HepG2 (cell line): ENCODE data around the gene S100A4. TPM values are rescaled to one million over a fixed set of nuclear protein-coding genes. Genes with fewer than 3 reads are reported as not detected.

Source experiments
- AHR ChIP-seq: IDR thresholded peaks from 2 replicates; pipeline ENCODE4 v1.6.1; 2018; ENCODE audit warnings: missing genetic modification reagents, missing compliant biosample characterization
- ATF1 ChIP-seq: IDR thresholded peaks from 2 replicates; pipeline ENCODE4 v1.6.1; 2016; ENCODE audit warnings: mild to moderate bottlenecking, control low read depth
- CBX5 ChIP-seq: sonication (generic); formaldehyde crosslinking; IDR thresholded peaks from 2 replicates; pipeline ENCODE4 v1.4.0; 2020; ENCODE audit warnings: missing genetic modification reagents, borderline replicate concordance
- CCAR2 ChIP-seq: fragments of 200-400 bp; formaldehyde crosslinking; optimal IDR thresholded peaks from 2 replicates; pipeline ENCODE3; 2018; ENCODE audit warnings: low read depth, mild to moderate bottlenecking, low read length, moderate library complexity
- CREB1 ChIP-seq, 2 experiments: fragments of 450-650 bp in 1 of 2; IDR thresholded peaks; 2 replicates each; pipeline ENCODE4 v1.6.1; 2016 to 2017; ENCODE audit warnings: control low read depth in 1 of 2, mild to moderate bottlenecking in 1 of 2, missing compliant biosample characterization in 1 of 2, missing genetic modification characterization in 1 of 2
- CREBL2 ChIP-seq: sonication (generic); formaldehyde crosslinking; IDR thresholded peaks from 2 replicates; pipeline ENCODE4 v1.8.1; 2023; ENCODE audit warnings: missing genetic modification reagents, mild to moderate bottlenecking, borderline replicate concordance
- DPF2 ChIP-seq: sonication (generic); formaldehyde crosslinking; IDR thresholded peaks from 2 replicates; pipeline ENCODE4 v1.4.0; 2020; ENCODE audit warnings: mild to moderate bottlenecking, low read depth, missing genetic modification reagents, borderline replicate concordance
- HDAC1 ChIP-seq: sonication (generic); formaldehyde crosslinking; IDR thresholded peaks from 2 replicates; pipeline ENCODE4 v1.5.1; 2020; ENCODE audit warnings: mild to moderate bottlenecking, missing genetic modification reagents
- IRF2 ChIP-seq: IDR thresholded peaks from 2 replicates; pipeline ENCODE4 v1.6.1; 2018; ENCODE audit warnings: missing genetic modification reagents, missing compliant biosample characterization
- MIER3 ChIP-seq: IDR thresholded peaks from 2 replicates; pipeline ENCODE4 v1.6.1; 2016; ENCODE audit warnings: missing compliant biosample characterization, borderline replicate concordance
- MYPOP ChIP-seq: sonication (generic); formaldehyde crosslinking; IDR thresholded peaks from 2 replicates; pipeline ENCODE4 v1.8.1; 2023; ENCODE audit warnings: mild to moderate bottlenecking, moderate library complexity, missing genetic modification reagents
- NCOR1 ChIP-seq: fragments of 200-600 bp; sonication (generic); IDR thresholded peaks from 2 replicates; pipeline ENCODE4 v1.7.0; 2017; ENCODE audit warnings: antibody characterized with exemption, low read length, borderline replicate concordance
- SAFB2 ChIP-seq: sonication (generic); formaldehyde crosslinking; IDR thresholded peaks from 2 replicates; pipeline ENCODE4 v1.5.1; 2020; ENCODE audit warnings: missing genetic modification reagents, low read depth, mild to moderate bottlenecking, borderline replicate concordance
- SALL2 ChIP-seq: sonication (generic); formaldehyde crosslinking; IDR thresholded peaks from 2 replicates; pipeline ENCODE4 v1.8.1; 2023; ENCODE audit warnings: mild to moderate bottlenecking, missing genetic modification reagents, inconsistent platforms
- SNAPC2 ChIP-seq: sonication (generic); formaldehyde crosslinking; IDR thresholded peaks from 2 replicates; pipeline ENCODE4 v1.8.1; 2022; ENCODE audit warnings: mild to moderate bottlenecking, missing genetic modification reagents
- SRY ChIP-seq: sonication (generic); formaldehyde crosslinking; IDR thresholded peaks from 2 replicates; pipeline ENCODE4 v1.8.0; 2022; ENCODE audit warnings: mild to moderate bottlenecking, missing genetic modification reagents
- ZFP36L2 ChIP-seq: sonication (generic); formaldehyde crosslinking; IDR thresholded peaks from 2 replicates; pipeline ENCODE4 v1.4.0; 2020; ENCODE audit warnings: missing genetic modification reagents
- ZNF230 ChIP-seq: sonication (generic); formaldehyde crosslinking; IDR thresholded peaks from 2 replicates; pipeline ENCODE4 v1.4.0; 2020; ENCODE audit warnings: mild to moderate bottlenecking, missing genetic modification reagents
- ZNF430 ChIP-seq: sonication (generic); formaldehyde crosslinking; IDR thresholded peaks from 2 replicates; pipeline ENCODE4 v1.9.0; 2021; ENCODE audit warnings: mild to moderate bottlenecking, missing genetic modification reagents
- ZNF674 ChIP-seq: sonication (generic); formaldehyde crosslinking; IDR thresholded peaks from 2 replicates; pipeline ENCODE4 v1.5.0; 2020; ENCODE audit warnings: low read depth, mild to moderate bottlenecking, missing genetic modification reagents
- ZNF713 ChIP-seq: sonication (generic); formaldehyde crosslinking; IDR thresholded peaks from 2 replicates; pipeline ENCODE4 v1.4.0; 2020; ENCODE audit warnings: mild to moderate bottlenecking, missing genetic modification reagents
- polyA plus RNA-seq, 8 experiments: library from polyadenylated mRNA; depleted of rRNA in 3 of 8; stranded (reverse) in 7 of 8; unstranded in 1 of 8; fragments of >200 nt; fragmentation: Illumina TruSeq in 4 of 8; extraction: Trizol in 4 of 8; gene quantifications; 2 replicates each; pipeline versions ENCODE4 v1.2.1 to v1.2.3, GENCODE V29; 2011 to 2016; ENCODE audit warnings: low read depth in 4 of 8, missing spikeins in 1 of 8, mixed read lengths in 1 of 8; ENCODE audit not compliant: insufficient read depth in 1 of 8
- total RNA-seq, 5 experiments: library from RNA; depleted of rRNA; stranded (reverse); fragments of >200 nt; fragmentation: Illumina TruSeq; extraction: Trizol; gene quantifications; 2 replicates each; pipeline ENCODE4 v1.2.3, GENCODE V29; 2016; ENCODE audit warnings: low read depth in 1 of 5
- TF ChIP-seq, protein P1 (sequence below): sonication (generic); formaldehyde crosslinking; IDR thresholded peaks from 2 replicates; pipeline ENCODE4 v1.5.1; 2020; ENCODE audit warnings: missing genetic modification reagents, mild to moderate bottlenecking, borderline replicate concordance
- TF ChIP-seq, protein P2 (sequence below): sonication (generic); formaldehyde crosslinking; IDR thresholded peaks from 2 replicates; pipeline ENCODE4 v1.5.0; 2020; ENCODE audit warnings: mild to moderate bottlenecking, missing genetic modification reagents
- TF ChIP-seq, protein P3 (sequence below): sonication (generic); formaldehyde crosslinking; IDR thresholded peaks from 2 replicates; pipeline ENCODE4 v1.9.0; 2021; ENCODE audit warnings: missing genetic modification reagents, mild to moderate bottlenecking, borderline replicate concordance

S100A4 gene
- total and polyA plus RNA-seq, 2 of the 13 experiments (the other 11 are each of a cell fraction or from before 2014, with no cell fraction given), result 12.9 to 20.2 TPM

DNA sequence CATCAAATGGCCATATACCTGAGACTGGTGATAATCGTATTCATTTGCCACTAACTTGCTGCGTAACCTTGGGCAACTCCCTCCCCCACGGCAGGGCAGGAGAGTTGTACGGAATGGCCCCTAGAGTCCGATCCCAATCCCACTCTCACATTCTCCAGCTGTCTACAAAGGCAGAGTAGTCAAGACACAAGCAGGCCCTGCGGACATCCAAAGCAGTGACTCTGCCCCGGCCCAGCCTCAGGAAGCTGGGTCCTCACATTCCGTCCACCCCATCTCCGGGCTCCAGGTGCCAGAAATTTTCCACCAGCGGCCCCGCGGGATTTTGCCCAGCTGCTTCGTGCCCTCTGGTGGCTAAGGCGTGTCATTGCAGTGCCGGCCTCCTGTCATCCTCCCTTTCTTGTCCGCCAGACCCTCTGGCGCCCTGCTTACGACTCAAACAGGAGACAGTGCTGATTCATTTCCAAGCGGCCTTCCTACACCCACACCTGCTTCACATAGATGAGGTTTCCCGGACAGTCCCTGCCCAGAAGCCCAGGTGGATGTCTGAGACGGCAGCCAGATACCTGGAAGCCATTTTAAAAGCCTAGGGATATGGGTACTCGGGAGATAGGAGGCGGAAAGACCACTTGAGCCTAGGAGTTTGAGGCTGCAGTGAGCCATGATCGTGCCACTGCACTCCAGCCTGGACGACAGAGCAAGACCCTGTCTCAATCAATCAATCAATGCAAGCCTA, 22.9 kb upstream of the S100A4 start (continued):
- TF ChIP-seq MYPOP (0 out of 2 replicates have a peak, but pooled peaks have one; percentile 32), HDAC1 (CRISPR knock-in tag) (no peak), ZNF230 (CRISPR knock-in tag) (0 out of 2 replicates have a peak, but pooled peaks have one; percentile 35), AHR (CRISPR knock-in tag) (no peak), ZFP36L2 (CRISPR knock-in tag) (no peak), ATF1 (CRISPR knock-in tag) (no peak), CCAR2 (no peak), DPF2 (CRISPR knock-in tag) (no peak), CREB1 (IDR thresholded peaks at IDR 0.05) (no peak), CREB1 (CRISPR knock-in tag; IDR thresholded peaks at IDR 0.05) (no peak), ZNF430 (CRISPR knock-in tag) (0 out of 2 replicates have a peak, but pooled peaks have one; percentile 48), CBX5 (CRISPR knock-in tag) (no peak), SRY (CRISPR knock-in tag) (no peak), IRF2 (peak; percentile 67; the same call in 1 of the 2 replicates), SAFB2 (CRISPR knock-in tag) (no peak), MIER3 (CRISPR knock-in tag) (peak; percentile 35; the same call in 1 of the 2 replicates), ZNF674 (no peak), ZNF713 (CRISPR knock-in tag) (no peak), NCOR1 (no peak), CREBL2 (CRISPR knock-in tag) (no peak), SNAPC2 (CRISPR knock-in tag) (no peak), SALL2 (CRISPR knock-in tag) (no peak)
- TF ChIP-seq, protein P1, sequence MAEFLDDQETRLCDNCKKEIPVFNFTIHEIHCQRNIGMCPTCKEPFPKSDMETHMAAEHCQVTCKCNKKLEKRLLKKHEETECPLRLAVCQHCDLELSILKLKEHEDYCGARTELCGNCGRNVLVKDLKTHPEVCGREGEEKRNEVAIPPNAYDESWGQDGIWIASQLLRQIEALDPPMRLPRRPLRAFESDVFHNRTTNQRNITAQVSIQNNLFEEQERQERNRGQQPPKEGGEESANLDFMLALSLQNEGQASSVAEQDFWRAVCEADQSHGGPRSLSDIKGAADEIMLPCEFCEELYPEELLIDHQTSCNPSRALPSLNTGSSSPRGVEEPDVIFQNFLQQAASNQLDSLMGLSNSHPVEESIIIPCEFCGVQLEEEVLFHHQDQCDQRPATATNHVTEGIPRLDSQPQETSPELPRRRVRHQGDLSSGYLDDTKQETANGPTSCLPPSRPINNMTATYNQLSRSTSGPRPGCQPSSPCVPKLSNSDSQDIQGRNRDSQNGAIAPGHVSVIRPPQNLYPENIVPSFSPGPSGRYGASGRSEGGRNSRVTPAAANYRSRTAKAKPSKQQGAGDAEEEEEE, result no peak
- TF ChIP-seq, protein P2, sequence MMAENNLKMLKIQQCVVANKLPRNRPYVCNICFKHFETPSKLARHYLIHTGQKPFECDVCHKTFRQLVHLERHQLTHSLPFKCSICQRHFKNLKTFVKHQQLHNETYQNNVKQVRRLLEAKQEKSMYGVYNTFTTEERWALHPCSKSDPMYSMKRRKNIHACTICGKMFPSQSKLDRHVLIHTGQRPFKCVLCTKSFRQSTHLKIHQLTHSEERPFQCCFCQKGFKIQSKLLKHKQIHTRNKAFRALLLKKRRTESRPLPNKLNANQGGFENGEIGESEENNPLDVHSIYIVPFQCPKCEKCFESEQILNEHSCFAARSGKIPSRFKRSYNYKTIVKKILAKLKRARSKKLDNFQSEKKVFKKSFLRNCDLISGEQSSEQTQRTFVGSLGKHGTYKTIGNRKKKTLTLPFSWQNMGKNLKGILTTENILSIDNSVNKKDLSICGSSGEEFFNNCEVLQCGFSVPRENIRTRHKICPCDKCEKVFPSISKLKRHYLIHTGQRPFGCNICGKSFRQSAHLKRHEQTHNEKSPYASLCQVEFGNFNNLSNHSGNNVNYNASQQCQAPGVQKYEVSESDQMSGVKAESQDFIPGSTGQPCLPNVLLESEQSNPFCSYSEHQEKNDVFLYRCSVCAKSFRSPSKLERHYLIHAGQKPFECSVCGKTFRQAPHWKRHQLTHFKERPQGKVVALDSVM (CRISPR knock-in tag), result 0 out of 2 replicates have a peak, but pooled peaks have one; percentile 35
- TF ChIP-seq, protein P3, sequence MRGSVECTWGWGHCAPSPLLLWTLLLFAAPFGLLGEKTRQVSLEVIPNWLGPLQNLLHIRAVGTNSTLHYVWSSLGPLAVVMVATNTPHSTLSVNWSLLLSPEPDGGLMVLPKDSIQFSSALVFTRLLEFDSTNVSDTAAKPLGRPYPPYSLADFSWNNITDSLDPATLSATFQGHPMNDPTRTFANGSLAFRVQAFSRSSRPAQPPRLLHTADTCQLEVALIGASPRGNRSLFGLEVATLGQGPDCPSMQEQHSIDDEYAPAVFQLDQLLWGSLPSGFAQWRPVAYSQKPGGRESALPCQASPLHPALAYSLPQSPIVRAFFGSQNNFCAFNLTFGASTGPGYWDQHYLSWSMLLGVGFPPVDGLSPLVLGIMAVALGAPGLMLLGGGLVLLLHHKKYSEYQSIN (CRISPR knock-in tag), result no peak
